Hepatic stellate cell (primary cell): ENCODE results near the gene CFTR.
"Not testable (repeated sequence)": the region's sequence is repeated elsewhere in the genome, so short reads cannot be mapped to it uniquely, and the experiment has no call there.

Experiments used
- DNase-seq: peaks from one replicate; pipeline ENCODE4 v3.0.0; 2011; ENCODE audit warnings: low spot score

The CFTR gene

GRCh38 chr7:117688126-117688525 is 208.3 kb downstream of the CFTR start:
- DNase-seq: no peak

- DNase-seq: no peak
These were observed 209.6 kb downstream of the CFTR start for GRCh38 chr7:117689406-117689805.

- no peak for DNase-seq
These were observed 210.3 kb downstream of the CFTR start for GRCh38 chr7:117690147-117690546.

GRCh38 chr7:117692338-117692737 is 212.5 kb downstream of the CFTR start:
- DNase-seq: no peak

- no peak for DNase-seq
These were observed 218.2 kb downstream of the CFTR start for GRCh38 chr7:117698018-117698417.

- no peak for DNase-seq
These were observed 224.2 kb downstream of the CFTR start for GRCh38 chr7:117704063-117704462.

- DNase-seq: no peak
These were observed 225.8 kb downstream of the CFTR start for GRCh38 chr7:117705630-117706029.

GRCh38 chr7:117706210-117706609 is 226.4 kb downstream of the CFTR start:
- no peak for DNase-seq

GRCh38 chr7:117707080-117707479 is 227.3 kb downstream of the CFTR start:
- DNase-seq: no peak

GRCh38 chr7:117708173-117708572 is 228.3 kb downstream of the CFTR start:
- DNase-seq: not testable (repeated sequence)

GRCh38 chr7:117711556-117711955 is 231.7 kb downstream of the CFTR start:
- DNase-seq: no peak

GRCh38 chr7:117715784-117716445 is 236.1 kb downstream of the CFTR start:
- peak; percentile 29 for DNase-seq

GRCh38 chr7:117716707-117717299 is 237.0 kb downstream of the CFTR start:
- no peak for DNase-seq

GRCh38 chr7:117717357-117717756 is 237.5 kb downstream of the CFTR start:
- no peak for DNase-seq
